ENCODE measurements around the gene IL18BP.

Gene IL18BP

DNA sequence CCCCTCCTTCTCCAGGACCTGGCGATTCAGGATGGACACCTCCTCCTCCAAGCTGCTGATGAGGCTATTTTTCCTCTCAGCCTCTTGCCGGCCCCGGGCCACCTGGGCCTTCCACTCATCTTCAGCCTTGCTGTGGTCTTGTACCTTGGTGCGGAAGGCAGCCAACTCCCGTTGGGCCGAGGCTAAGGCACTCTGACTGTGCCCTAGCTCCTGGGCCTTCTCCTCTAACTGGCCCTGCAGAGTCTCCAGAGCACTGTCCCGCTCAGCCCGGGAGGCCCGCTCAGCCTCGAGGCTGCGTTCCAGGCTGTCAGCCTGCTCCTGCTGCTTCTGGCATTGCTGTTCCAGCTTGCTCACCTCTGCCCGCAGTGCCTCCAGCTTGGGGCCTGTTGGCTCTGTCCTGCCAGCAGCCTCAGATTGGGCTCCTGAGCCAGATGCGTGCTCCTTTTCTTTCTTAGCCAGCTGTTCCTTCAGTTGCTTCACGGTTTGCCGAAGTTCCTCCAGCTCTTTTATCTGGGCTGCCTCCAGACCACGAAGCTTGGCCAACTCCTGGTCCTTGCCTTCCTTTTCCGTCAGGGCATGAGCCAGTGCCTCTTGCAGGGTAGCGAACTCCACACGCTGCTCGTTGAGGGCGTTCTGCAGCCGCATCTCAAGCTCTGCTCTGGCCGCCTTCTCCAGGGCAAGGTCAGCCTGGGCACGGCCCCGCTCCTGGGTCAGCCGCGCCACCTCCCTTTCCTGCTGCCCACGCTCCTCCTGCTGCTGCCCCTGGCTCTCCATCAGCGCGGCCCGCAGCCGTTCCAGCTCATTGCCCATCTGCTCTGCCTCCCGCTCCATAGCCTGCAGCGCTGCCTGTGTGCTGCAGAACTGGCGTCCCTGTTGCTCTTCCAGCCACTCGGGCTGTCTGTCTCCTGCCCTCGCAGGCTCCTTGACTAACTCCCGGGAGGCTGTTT lies 15.3 kb downstream of the IL18BP start:
- DNase-seq: no peak

DNA sequence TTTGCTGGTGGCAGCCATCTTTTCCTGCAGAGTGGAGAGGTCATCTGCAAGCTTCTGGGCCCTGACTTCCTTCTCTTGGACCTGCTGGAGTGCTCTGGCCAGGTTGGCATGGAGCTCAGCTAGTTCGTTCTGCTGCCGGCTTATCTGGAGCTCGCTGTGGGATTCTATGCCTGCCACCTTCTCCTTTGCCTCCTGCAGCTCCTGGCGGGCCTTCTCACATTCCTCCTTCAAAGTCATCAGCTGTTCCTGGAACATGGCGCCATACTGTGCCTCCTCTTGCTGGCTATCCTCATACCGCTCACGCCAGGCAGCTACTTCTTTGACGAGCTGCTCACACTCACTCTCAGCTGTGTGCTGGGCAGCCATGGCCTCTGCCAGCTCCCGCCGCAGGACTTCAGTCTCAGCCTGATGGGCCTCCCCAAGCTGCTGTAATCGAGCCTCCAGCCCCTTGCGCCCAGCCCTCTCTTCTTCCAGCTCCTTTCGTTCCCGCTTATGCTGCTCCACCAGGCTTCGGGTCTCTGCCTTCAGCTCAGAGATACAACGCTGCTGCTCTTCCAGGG lies 16.1 kb downstream of the IL18BP start:
- no peak for DNase-seq

DNA sequence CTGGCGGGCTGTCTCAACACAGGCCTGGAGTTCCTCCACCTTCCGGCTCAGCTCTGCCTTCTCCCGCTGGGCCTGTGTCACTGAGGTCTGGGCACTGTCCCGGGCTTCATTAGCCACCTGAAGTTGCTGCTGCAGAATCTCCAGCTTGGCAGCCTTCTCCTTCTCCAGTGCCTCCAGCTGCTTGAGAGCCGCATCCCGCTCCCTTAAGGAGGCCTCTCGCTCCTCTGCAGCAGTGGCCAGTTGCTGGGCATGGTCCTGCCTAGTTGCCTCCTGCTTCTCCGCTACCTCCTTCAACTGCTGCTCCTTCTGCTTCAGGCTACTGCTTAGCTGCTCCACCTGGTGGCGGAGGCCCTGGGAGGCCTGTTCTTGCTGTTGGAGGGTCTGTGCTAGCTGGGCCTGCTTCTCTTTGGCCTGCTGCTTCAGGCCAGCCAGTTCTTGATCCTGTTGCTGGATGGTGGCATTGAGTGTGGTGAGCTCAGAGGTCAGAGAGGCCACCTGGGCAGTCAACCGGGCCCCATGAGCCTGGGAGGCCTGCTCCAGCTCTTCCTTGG lies 16.9 kb downstream of the IL18BP start:
- no peak for DNase-seq

DNA sequence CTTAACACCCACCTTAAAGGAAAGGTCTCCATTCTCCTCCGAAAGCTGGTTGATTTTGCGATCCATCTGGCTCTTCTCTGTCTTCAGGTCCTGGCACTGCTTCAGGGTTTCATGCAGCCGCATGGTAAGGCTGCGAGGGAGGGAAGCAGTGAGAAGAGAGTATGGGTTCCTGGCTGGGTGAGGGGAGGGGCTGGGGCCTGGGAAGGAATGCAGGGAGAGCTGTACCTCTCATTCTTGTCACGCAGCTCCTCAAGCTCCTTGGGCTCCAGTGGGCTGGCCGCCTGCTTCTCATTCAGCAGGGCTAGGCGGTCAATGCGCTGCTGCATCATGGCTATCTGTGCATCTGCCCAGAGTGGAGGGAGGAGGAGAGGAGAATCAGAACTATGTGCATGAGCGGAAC lies 19.5 kb downstream of the IL18BP start:
- no peak for DNase-seq

DNA sequence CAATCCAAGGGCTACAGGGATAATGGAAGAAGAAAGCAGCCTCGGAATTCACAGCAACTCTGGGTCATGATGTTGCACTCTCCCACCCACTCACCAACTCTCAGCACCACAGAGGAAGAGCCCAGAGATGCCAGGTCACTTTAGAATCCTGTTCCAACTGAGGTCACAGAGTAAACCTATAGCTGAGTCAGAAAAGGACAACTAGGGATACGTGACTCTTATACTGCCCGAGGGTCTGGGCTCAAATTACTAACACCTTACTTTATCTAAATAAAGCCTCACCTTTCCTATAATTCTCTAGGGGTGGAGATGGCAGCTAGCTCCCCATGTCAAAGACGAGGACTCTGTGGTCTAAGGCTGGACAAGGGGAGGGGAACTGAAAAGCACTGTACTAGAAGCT lies 24.6 kb downstream of the IL18BP start:
- no peak for DNase-seq

DNA sequence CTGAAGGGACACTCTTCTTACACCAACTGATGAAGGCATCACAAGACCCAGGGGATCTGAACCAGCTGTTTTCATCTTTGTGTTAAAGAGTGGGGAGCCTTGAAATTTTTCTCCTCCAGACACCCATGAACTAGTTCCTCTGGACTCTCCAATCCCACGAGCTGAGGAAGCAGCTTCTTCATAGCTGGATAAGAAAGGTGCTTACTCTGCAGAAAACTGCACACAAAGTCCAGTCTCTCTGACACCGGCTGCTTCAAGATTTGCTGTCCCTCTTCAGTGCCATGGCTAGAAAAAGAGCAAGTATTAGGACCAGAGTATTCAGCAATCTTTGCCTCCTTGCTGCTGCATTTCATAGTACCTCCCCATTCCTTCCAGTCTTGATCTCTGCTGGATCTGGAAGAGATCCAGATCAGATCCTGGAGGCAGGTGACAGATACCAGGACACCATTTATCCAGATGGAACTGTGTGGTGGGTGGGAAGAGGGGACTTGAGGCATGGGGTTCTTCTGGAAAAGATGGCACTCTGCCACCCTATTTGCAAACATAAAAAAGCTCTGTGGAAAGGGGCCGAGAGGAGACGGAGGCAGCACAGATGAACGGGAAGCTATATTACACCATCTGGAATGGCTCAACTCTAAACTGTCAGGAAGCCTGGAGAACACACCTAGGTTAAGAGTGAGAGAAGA lies 25.5 kb downstream of the IL18BP start:
- no peak for DNase-seq

DNA sequence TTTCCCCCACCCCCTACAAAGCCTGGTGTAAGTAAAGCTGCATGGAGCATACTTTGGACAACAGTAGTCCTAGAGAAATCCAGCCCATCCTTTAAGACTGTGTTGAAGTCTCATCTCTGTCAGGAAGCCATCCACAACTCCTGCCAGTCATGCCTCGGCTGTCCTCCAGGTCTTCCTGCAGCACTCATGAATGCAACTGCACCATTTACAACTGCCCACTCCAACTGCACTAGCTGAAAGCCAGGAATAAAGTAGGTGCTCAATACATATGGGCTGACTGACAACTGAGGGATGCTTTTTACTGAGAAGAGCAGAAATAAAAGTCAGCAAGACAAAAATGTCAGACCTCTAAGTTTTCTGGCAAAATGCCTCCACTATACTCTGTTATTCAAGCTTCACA lies 27.4 kb downstream of the IL18BP start:
- no peak for DNase-seq

DNA sequence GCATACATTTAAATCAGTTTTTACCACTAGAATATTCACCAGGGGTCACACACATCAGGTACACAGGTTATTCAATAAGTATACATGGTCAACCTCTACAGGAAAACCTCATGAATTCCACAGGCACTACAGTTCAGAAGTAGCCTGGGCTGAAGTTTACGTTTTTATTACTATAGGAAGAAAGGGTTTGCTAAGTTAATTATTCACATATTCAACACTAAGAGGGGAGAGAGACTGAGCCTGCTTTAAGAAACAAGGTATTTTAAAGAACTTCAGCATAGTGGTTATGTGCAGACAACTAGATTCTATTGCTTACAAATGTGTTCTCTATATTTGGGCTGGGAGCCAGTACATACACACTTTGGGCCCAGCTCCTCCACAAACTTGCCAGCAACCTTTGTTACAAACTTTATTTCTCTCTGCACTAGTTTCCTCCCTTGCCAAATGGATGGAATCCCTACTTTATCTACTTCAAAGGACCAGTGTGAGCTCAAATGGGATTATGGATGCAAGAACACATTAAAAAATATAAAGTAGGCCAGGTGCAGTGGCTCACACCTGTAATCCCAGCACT lies 31.9 kb downstream of the IL18BP start:
- no peak for DNase-seq

DNA sequence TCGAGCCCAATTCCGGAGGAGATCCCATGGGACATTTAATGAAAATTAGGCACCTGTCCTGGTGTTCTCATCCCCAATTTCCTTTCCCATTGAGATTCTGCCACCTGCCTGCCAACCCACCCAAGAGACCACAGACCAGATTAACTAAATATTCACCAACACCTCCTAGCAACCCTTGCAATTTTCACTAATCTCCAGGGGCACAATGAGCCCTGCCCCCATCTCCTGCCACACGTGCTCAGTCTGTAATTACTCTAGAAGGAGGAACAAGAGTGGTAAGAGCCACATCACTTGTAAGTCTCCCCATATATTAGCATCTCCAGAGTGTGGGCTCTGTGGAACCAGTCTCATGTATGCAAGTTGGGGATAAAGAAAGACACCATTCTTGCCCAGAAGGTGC lies 38.0 kb downstream of the IL18BP start:
- DNase-seq: no peak

DNA sequence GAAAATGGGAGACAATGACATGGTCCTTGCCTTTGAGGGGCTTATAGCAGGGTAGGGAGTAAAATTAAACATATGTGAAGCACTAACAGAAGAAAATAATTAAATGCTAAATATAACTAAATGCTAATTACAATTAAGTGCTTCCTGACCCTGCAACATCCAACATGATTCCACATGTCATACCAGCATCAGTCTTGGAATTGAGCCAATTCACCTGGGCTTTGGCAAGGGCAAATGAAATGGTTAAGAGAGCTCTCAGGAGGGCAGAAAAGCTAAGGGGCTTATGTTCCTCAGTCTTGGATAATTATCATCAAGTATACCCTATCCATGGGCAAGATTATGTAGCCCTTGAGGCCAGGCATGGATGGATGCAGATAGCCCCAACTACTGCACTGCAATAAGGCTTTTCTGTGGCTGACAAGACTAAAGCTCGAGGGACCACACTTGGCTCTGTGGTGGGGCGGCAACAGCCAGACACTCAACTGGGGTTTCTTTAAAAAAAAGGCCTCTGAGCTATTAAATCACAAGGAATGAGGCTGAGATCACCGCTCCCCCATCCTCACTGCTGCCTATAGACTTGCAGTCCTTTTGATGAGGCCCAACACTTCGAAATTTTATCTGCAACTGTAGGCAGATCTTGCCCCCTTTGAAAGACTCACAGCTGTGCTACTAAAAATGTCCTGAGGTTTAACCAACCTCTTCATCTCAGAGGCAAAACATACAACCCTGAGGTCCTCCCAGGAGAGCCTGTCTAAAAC lies 39.0 kb downstream of the IL18BP start:
- peak; percentile 96 for DNase-seq

DNA sequence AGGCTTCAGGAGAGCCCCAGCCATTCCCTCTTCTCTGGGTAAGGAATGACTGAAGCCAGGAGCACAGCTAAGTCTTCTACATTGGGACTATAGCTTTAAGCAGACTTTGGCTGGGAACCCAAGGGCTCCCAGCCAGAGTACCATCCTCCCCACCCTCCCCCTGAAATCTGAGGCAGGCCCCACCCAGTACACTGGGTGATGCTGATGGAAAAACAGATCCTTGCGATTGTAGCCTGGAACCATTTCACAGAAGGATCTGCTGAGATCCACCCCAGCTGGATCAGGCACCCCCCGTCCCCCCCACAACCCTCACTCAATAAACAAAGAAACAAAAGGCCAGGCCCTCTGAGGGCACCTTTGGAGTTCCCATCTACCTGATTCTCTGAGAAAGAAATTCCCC lies 39.8 kb downstream of the IL18BP start:
- DNase-seq: peak; percentile 65

DNA sequence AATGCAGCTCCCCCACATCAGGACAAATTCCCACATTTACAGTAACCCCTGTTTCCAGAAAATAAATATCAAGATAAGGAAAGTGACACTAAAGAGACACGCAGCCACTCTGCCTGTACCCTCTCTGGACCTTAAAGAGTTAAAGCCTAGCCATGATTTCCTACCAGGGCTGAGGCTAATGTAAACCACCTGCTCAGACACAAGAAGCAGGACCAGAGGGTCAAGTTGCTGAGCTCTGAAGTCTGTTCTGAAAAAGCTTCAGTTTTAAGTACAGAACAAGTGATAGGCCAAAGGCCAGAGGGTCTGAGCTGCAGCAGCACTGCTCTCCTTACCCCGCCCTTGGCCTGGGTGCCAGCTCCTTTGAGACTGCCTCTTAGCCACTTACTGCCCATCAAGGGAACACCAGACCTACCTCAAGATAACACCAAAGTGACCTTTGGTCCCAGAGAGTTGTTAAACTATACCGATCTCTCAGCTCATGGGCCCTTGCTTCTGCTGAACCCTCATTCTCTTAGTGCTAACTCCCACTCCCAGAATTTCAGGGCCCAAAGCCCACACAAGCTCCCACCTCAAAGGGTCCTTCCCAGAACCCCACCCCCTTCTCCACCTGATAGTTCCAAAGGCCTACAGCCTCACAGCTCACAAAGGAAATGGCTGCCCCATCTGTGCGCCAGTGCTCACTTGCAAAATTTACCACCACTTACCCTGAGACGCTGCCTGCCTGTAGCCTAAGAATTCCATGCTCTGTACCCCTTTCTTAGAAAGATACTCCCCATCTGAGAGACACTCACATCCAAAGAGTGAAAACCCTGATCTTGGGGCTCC lies 40.5 kb downstream of the IL18BP start:
- DNase-seq: no peak

DNA sequence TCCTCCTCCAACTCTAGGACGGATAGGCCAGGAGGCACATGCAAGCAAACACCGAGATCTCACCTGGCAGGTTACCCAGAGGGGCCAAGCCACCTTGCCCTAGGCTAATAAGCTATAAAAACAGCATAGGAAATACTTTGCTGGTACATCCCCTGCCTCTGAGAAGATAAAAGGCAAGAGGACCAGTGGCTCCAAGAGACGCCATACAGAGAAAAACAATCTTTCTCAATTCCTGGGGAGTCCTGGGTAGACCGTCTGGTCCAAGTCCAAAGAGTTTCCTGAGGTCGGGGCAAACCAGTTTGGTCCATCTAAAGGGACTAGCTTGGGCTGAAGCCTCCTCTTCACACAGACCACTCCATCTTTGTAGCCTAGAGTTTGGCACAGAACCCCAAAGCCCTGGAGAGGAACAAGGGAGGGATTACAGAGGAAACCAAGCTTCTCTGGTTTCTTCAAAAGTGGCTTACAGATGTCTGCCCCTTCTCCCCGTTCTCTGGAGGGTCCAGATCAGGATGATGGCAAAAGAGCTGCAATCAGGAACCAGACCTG lies 41.2 kb downstream of the IL18BP start:
- no peak for DNase-seq

DNA sequence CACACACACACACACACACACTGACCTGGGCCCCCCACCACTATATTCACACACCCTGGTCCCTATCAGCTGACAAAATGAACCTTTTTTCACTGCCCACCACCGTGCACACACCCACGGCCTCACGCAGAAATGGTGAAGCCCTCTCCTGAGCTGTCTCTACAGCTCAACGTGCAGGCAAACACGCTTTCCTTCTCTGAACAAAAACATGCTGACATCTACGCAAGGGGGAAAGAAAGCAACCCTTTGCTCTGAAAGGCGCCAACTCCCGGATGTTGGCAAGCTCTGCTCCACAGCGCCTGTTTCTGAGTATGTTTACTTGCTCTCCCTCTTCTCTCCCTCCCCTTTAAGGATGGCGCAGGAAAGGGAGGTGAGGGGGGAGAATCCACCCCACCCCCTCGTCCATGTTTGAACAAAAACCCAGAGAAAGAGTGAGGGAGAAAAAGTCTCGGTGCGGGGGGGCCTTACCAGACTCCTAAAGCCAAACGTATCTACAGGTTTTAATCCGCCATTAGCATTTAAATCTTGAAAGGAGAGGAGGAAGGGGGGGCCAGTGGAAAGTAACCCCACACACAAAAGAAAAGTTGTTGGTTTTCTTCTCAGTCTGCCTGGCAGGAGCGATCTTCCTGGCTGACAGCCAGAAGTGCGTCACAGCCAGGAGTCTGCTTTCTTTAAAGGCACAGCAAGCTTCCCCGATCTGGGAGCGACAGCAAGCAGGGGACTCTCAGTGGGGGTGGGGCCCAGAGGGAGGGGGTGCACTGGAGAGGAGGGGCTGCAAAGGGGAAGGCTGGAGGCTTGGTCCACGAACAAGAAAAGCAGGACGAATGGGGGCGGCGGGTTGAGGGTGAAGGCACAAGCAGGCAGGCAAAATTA lies 42.0 kb downstream of the IL18BP start:
- DNase-seq: peak; percentile 96

DNA sequence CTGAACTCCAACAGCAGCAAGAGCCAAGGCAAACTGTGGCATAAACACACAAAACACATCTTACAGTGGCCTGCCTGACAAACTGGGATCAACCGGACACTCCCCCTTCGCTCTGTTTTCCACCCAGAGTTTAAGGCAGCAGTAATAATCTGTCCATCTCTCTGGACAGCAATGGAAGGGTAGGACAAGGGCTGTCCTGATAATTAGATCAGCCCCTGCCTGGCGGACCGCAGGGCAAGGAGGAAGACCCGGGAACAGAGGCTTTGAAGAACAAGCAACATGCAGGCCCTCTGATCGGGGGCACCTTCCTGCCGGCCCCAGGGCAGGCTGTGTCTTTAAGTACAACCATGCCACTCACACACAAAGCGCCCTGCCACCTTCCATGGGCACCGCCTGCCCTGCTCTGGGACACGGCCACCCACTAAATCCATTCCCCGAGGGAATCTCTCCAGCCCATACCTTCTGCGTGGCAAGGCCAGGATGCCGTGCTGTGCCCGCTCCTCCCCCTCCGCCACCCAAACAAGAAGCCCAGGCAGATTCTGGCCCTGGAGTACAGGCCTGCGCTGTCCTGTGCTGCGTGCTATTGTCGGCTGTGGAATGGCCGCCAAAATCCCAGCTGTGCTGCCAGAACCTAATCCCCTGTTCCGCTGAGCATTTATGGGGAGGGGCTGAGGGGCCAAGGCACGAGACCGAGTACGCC lies 42.8 kb downstream of the IL18BP start:
- peak; percentile 82 for DNase-seq

DNA sequence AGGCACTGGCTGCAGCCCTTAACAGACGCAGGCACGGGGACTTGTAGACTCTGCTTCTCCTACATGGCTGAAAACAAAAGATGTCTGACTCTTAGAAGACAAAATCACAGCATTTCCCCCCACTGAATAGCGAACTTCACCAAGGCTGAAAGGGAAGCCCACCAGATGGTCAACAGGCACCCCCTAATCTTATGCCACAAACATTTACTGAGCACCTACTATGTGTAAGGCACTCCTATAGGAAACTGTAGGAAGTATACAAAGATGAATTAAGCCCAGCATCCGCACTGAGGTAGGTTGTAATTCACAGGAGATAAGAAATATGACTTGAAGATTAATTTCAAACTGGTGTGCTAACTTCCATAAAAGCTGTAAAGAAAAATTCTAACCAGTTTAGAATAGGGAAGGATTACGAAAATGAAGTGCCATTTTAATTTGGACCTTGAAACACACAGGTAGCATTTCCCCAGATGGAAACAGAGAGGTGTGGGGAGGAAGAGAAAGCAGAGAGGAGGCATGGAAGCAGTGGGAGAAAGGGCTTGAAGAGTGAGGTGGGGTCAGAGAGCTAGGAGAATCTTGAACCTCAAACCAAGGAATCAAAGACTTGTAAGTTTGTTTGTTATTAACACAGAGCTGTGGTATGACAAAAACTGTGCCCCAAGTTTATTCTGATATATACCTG lies 43.5 kb downstream of the IL18BP start:
- DNase-seq: no peak

DNA sequence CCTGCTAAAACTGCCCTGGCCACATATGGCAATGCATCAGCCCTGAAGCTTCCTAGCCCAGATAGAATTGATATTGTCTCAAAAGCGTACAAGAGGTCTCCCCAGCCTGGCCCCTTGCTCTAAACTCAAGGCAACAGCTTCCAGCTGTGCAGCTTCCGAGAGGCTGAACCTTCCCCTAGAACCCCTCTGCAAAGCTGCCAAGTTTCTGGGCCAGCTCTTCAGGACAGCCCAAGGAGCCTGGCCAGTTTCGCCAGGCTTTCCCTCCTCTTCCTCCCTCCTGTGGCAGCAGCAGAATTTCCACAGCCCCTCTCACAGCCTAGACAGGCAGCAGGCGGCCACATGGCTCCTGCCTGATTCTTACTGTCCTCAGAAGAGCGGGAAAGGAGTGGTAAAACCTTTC lies 47.1 kb downstream of the IL18BP start:
- no peak for DNase-seq

DNA sequence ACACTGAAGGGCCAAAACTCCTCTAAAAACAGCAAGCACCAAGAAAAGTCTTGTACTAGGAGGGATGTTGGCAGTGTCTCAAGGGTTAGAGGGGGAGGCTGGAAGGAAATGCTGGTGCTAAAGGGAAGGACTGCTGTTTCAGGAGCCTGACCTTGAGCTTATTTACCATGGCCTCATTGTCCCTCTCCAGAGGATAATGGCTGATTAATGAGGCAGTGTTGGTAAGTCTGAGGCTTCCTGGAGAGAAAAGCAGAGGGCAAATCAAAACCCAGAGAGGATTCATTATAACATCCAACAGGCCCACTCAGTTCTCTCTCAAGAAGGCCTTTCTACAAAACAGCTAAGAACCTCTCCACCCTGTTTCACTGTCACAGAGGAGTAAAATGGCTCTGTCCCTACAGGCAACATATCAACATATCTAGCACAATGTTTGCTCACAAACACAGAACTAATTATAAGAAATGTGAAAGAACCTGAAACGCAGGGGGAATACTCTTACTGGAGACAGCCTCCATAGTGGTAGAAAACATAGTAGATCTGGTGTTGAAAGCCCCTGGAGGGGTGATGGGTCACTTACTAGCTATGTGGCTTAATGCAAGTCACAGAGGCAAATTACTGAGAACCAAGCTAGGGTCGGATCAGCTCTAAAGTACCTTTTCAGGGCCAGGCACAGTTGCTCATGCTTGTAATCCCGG lies 50.2 kb downstream of the IL18BP start:
- DNase-seq: no peak

Data from DMS79 (cell line).